HCT116 (cell line): ENCODE measurements around the gene TCEA2. TPM values are rescaled to one million over a fixed set of nuclear protein-coding genes. Genes with fewer than 3 reads are reported as not detected.

Source experiments
- ATAC-seq: fragments of 200-7000 bp; cut with Tn5 transposase; 2 replicates; pipeline ENCODE4 v1.9.1; 2020; ENCODE audit warnings: mild to moderate bottlenecking, moderate library complexity
- BruUV-seq: library from RNA; stranded (reverse); fragments of 400-500 nt; replicated peaks from 2 replicates; lab custom pipeline; 2021; lab: Mats Ljungman, UMichigan
- CTCF ChIA-PET: fragments of 300-600 bp; sonication (Branson Sonifier 250); formaldehyde crosslinking; loops from one replicate; lab custom pipeline; 2021; ENCODE audit warnings: antibody characterized with exemption; lab: Charles Lee
- POLR2A ChIA-PET: fragments of 300-600, 350-600 bp; sonication (Branson Sonifier 250); formaldehyde crosslinking; loops from one replicate; lab custom pipeline; 2021; ENCODE audit warnings: antibody characterized with exemption; lab: Charles Lee
- RAD21 ChIA-PET, 2 experiments: fragments of 300-600 bp; sonication (Branson Sonifier 250); formaldehyde crosslinking; loops; one replicate each; lab custom pipeline; 2023; ENCODE audit warnings: low total read pairs in 2 of 2; ENCODE audit not compliant: uncharacterized antibody in 2 of 2, unreplicated experiment in 2 of 2, low non-redundant PET in 1 of 2; lab: Charles Lee
- DNase-seq: peaks from one replicate; pipeline ENCODE4 v3.0.0-alpha.2; 2010; ENCODE audit warnings: low read depth, low spot score
- H2AFZ ChIP-seq: fragments of 200-600 bp; shearing (Covaris generic), sonication (generic); 2 replicates; pipeline ENCODE4 v1.6.1; 2017; ENCODE audit warnings: low read depth, mixed run types, mixed read lengths, antibody characterized with exemption, low read length; ENCODE audit not compliant: poor library complexity, severe bottlenecking
- H3K27ac ChIP-seq: 2 replicates; pipeline ENCODE4 v1.5.1; 2012; ENCODE audit warnings: low read depth, low read length
- H3K27me3 ChIP-seq: fragments of 200-600 bp; sonication (generic); 2 replicates; pipeline ENCODE4 v1.6.1; 2016; ENCODE audit warnings: mixed run types, low read length, mixed read lengths; ENCODE audit not compliant: insufficient read depth
- H3K36me3 ChIP-seq, 2 experiments: fragments of 200-500 bp in 1 of 2; fragments of 200-600 bp in 1 of 2; sonication (Bioruptor generic) in 1 of 2; sonication (generic) in 1 of 2; 2 replicates each; pipeline versions ENCODE4 v1.5.1 to v1.6.1; 2014 to 2016; ENCODE audit warnings: low read length in 2 of 2, inconsistent platforms in 1 of 2, mixed read lengths in 1 of 2, mixed run types in 1 of 2; ENCODE audit not compliant: insufficient read depth in 2 of 2, control insufficient read depth in 1 of 2
- H3K4me1 ChIP-seq, 2 experiments: fragments of 200-600 bp in 1 of 2; sonication (generic) in 1 of 2; 2 replicates each; pipeline versions ENCODE4 v1.5.1 to v1.6.1; 2012 to 2017; ENCODE audit warnings: low read length in 2 of 2, inconsistent platforms in 1 of 2, mild to moderate bottlenecking in 1 of 2, mixed read lengths in 1 of 2, mixed run types in 1 of 2, moderate library complexity in 1 of 2; ENCODE audit not compliant: insufficient read depth in 2 of 2, control insufficient read depth in 1 of 2
- H3K4me2 ChIP-seq: fragments of 200-600 bp; sonication (generic); 2 replicates; pipeline ENCODE4 v1.6.1; 2017; ENCODE audit warnings: mixed run types, low read length, mixed read lengths
- H3K4me3 ChIP-seq, 2 experiments: fragments of 200-600 bp in 1 of 2; sonication (generic) in 1 of 2; replicated peaks in 1 of 2; 2 replicates each; pipeline ENCODE4 v1.5.1; 2011 to 2016; ENCODE audit warnings: low read length in 2 of 2, control low read depth in 1 of 2, low read depth in 1 of 2, mild to moderate bottlenecking in 1 of 2, mixed read lengths in 1 of 2, mixed run types in 1 of 2
- H3K79me2 ChIP-seq: fragments of 200-600 bp; sonication (generic); 2 replicates; pipeline ENCODE4 v1.6.1; 2017; ENCODE audit warnings: mild to moderate bottlenecking, mixed run types, low read length, moderate library complexity, mixed read lengths; ENCODE audit not compliant: insufficient read depth
- H3K9ac ChIP-seq: fragments of 200-600 bp; sonication (generic); 2 replicates; pipeline ENCODE4 v1.6.1; 2016; ENCODE audit warnings: low read length, mixed read lengths
- H3K9me2 ChIP-seq: fragments of 200-600 bp; sonication (generic), shearing (Covaris generic); 2 replicates; pipeline ENCODE4 v1.6.1; 2017; ENCODE audit warnings: mixed run types, mild to moderate bottlenecking, moderate library complexity; ENCODE audit not compliant: insufficient read depth
- H3K9me3 ChIP-seq, 2 experiments: fragments of 200-500 bp in 1 of 2; fragments of 200-600 bp in 1 of 2; sonication (Bioruptor generic) in 1 of 2; sonication (generic) in 1 of 2; 2 replicates each; pipeline ENCODE4 v1.6.1; 2014 to 2017; ENCODE audit warnings: low read length in 2 of 2, mixed read lengths in 2 of 2, inconsistent platforms in 1 of 2, low read depth in 1 of 2, mild to moderate bottlenecking in 1 of 2, mixed run types in 1 of 2, moderate library complexity in 1 of 2; ENCODE audit not compliant: control insufficient read depth in 1 of 2, insufficient read depth in 1 of 2
- H4K20me1 ChIP-seq: fragments of 200-600 bp; sonication (generic), shearing (Covaris generic); 2 replicates; pipeline ENCODE4 v1.6.1; 2017; ENCODE audit warnings: mixed run types, mild to moderate bottlenecking, moderate library complexity; ENCODE audit not compliant: insufficient read depth
- ATF3 ChIP-seq: IDR thresholded peaks from 2 replicates; pipeline ENCODE4 v1.6.1; 2012
- CBX3 ChIP-seq: IDR thresholded peaks from 2 replicates; pipeline ENCODE4 v1.6.1; 2012; ENCODE audit warnings: low read depth
- ELF1 ChIP-seq: IDR thresholded peaks from 2 replicates; pipeline ENCODE4 v1.6.1; 2012; ENCODE audit warnings: low read depth, borderline replicate concordance
- EZH2 ChIP-seq: fragments of 200-600 bp; sonication (generic); IDR thresholded peaks from 2 replicates; pipeline ENCODE4 v1.6.1; 2017; ENCODE audit warnings: antibody characterized with exemption, mixed run types
- EZH2phosphoT487 ChIP-seq: fragments of 200-600 bp; IDR thresholded peaks from 2 replicates; pipeline ENCODE4 v1.6.1; 2018; ENCODE audit warnings: antibody characterized with exemption, borderline replicate concordance
- FOSL1 ChIP-seq: IDR thresholded peaks from 2 replicates; pipeline ENCODE4 v1.6.1; 2012; ENCODE audit warnings: low read depth
- MAX ChIP-seq: IDR thresholded peaks from 2 replicates; pipeline ENCODE4 v1.6.1; 2012
- POLR2A ChIP-seq: IDR thresholded peaks from 2 replicates; pipeline ENCODE4 v1.7.0; 2011; ENCODE audit warnings: borderline replicate concordance; ENCODE audit not compliant: insufficient read depth, insufficient read length; ENCODE audit errors: extremely low read depth
- POLR2AphosphoS5 ChIP-seq: IDR thresholded peaks from 2 replicates; pipeline ENCODE4 v1.6.1; 2011; ENCODE audit warnings: mild to moderate bottlenecking, low read depth, low read length, moderate library complexity
- RAD21 ChIP-seq: IDR thresholded peaks from 2 replicates; pipeline ENCODE4 v1.6.1; 2012; ENCODE audit warnings: low read depth, mild to moderate bottlenecking
- SIN3A ChIP-seq: IDR thresholded peaks from 2 replicates; pipeline ENCODE4 v1.6.1; 2012; ENCODE audit warnings: low read depth
- SP1 ChIP-seq: IDR thresholded peaks from 2 replicates; pipeline ENCODE4 v1.6.1; 2012; ENCODE audit warnings: low read depth
- SRF ChIP-seq: IDR thresholded peaks from 2 replicates; pipeline ENCODE4 v1.6.1; 2012; ENCODE audit warnings: low read depth
- TCF7L2 ChIP-seq: IDR thresholded peaks from 2 replicates; pipeline ENCODE4 v1.7.0; 2011; ENCODE audit warnings: borderline replicate concordance, inconsistent platforms; ENCODE audit not compliant: insufficient read depth, insufficient read length; ENCODE audit errors: extremely low read depth
- YY1 ChIP-seq: IDR thresholded peaks from 2 replicates; pipeline ENCODE4 v1.6.1; 2011; ENCODE audit warnings: low read length, low read depth, moderate library complexity, mild to moderate bottlenecking; ENCODE audit not compliant: insufficient replicate concordance; ENCODE audit errors: extremely low read depth
- ZBTB33 ChIP-seq: IDR thresholded peaks from 2 replicates; pipeline ENCODE4 v1.6.1; 2011; ENCODE audit warnings: mild to moderate bottlenecking, low read length, moderate library complexity; ENCODE audit not compliant: insufficient replicate concordance; ENCODE audit errors: extremely low read depth
- ZNF274 ChIP-seq: fragments of 200-500 bp; sonication (Bioruptor generic); IDR thresholded peaks from 2 replicates; pipeline ENCODE4 v1.6.1; 2014; ENCODE audit warnings: mild to moderate bottlenecking, low read depth, low read length, inconsistent platforms
- intact Hi-C: fragments of 100-400 bp; cut with micrococcal nuclease; formaldehyde crosslinking; loops from 2 replicates; pipeline ENCODE4 v1.10.0; 2022
- total RNA-seq: library from RNA; stranded (reverse); gene quantifications from one replicate; pipeline ENCODE4 v1.2.1, GENCODE V29; 2021; ENCODE audit not compliant: unreplicated experiment
- TF ChIP-seq, protein P1 (sequence below), 3 experiments: fragments of 200-600 bp in 1 of 3; sonication (generic) in 1 of 3; IDR thresholded peaks in 2 of 3; conservative IDR thresholded peaks in 1 of 3; 2 replicates each; pipeline ENCODE4 v1.5.1; 2012 to 2017; ENCODE audit warnings: low read depth in 2 of 3, low read length in 2 of 3, antibody characterized with exemption in 1 of 3, borderline replicate concordance in 1 of 3, control low read depth in 1 of 3, mild to moderate bottlenecking in 1 of 3, mixed read lengths in 1 of 3, mixed run types in 1 of 3, moderate library complexity in 1 of 3; ENCODE audit not compliant: insufficient read depth in 1 of 3

The TCEA2 gene
- total RNA-seq, 1 experiment from 2014 or later, result 29.7 TPM

DNA sequence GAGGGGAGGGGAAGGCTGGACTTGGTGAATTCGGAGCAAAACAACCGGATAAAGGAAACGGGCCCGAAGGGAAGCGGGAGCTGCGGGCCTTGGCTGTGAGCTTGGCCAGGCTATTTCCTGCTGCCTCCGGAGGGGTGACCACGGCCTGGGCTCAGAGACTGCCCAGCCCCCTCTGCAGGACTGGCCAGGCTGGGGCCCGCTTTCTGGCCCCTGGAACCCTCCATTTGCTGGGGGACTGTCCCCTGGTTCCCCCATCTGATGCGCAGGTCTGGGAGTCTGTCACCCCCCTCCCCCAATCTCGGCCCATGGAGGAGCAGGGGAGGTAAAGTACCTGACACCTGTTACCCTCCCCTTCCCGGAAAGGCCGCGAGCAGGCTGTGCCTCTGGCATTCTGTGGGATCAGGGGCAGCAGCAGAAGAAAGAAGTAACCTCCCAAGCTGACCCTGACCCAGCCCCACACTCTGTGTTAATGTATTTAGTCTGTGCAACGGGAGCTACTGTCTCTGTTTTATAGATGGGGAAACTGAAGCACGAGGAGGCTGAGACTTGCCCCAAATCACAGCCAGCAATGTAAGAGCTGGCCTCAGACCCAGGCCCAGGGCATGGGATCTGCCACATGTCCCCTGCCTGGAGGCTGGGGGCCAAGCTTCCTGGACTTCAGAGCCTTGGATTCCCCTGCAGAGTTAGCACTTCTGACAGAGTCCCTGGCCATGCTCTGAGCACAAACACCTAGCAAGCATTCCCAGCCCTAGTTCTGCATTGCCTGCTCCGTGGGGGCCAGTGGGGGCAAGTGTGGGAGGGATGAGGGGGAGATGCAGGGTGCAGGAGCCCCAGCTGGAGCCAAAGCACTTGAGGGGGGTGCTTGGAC lies 23.5 kb upstream of the TCEA2 start (continued):
- no peak for TF ChIP-seq ATF3
- no peak for TF ChIP-seq EZH2

GRCh38 chr20:64040231-64041039 lies 22.6 kb upstream of the TCEA2 start:
- no peak overlapping the region for H3K9ac ChIP-seq
- H4K20me1 ChIP-seq, result no peaks in the 10 kb centered on the region
- no peak for DNase-seq
- no peak overlapping the region for H3K4me2 ChIP-seq
- ChIA-PET RAD21 (no interaction called here), CTCF (interaction anchor here (1.0 to 5.1 kb wide), 5 partner anchors 14 to 503 kb away, joined by 3 to 35 read pairs (median 14); partner anchors contain the start of gene PRPF6), POLR2A (no interaction called here)
- no TSS peak for BruUV-seq
- no peaks in the 10 kb centered on the region for H3K36me3 ChIP-seq
- no peaks in the 10 kb centered on the region for H3K9me2 ChIP-seq
- no peaks in the 10 kb centered on the region for H3K9me3 ChIP-seq
- H3K4me1 ChIP-seq, result peaks cover 16 to 34% of the 10 kb centered on the region in 2 experiments
- H3K79me2 ChIP-seq, result no peaks in the 10 kb centered on the region
- intact Hi-C loops, result no loop called here
- no peak overlapping the region for H3K27ac ChIP-seq
- H3K4me3 ChIP-seq, result no peak overlapping the region
- ATAC-seq, result no peak
- no peak overlapping the region for H2AFZ ChIP-seq
- H3K27me3 ChIP-seq, result no peaks in the 10 kb centered on the region
- TF ChIP-seq SRF, result no peak
- TF ChIP-seq, protein P1, sequence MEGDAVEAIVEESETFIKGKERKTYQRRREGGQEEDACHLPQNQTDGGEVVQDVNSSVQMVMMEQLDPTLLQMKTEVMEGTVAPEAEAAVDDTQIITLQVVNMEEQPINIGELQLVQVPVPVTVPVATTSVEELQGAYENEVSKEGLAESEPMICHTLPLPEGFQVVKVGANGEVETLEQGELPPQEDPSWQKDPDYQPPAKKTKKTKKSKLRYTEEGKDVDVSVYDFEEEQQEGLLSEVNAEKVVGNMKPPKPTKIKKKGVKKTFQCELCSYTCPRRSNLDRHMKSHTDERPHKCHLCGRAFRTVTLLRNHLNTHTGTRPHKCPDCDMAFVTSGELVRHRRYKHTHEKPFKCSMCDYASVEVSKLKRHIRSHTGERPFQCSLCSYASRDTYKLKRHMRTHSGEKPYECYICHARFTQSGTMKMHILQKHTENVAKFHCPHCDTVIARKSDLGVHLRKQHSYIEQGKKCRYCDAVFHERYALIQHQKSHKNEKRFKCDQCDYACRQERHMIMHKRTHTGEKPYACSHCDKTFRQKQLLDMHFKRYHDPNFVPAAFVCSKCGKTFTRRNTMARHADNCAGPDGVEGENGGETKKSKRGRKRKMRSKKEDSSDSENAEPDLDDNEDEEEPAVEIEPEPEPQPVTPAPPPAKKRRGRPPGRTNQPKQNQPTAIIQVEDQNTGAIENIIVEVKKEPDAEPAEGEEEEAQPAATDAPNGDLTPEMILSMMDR (IDR thresholded peaks at IDR 0.05 in 2 of 3, conservative IDR thresholded peaks at IDR 0.05 in 1 of 3; ENCODE audit: borderline replicate concordance in 1 of 3, insufficient read depth in 1 of 3, low read depth in 2 of 3, low read length in 2 of 3), result no peak
- no peak for TF ChIP-seq SP1
- TF ChIP-seq TCF7L2, result no peak
- no peak for TF ChIP-seq ELF1
- TF ChIP-seq EZH2phosphoT487, result no peak
- no peak for TF ChIP-seq MAX
- no peak for TF ChIP-seq CBX3
- no peak for TF ChIP-seq ZBTB33
- no peak for TF ChIP-seq FOSL1
- TF ChIP-seq ZNF274, result no peak
- TF ChIP-seq EZH2, result no peak
- TF ChIP-seq POLR2AphosphoS5, result no peak
- no peak for TF ChIP-seq ATF3
- TF ChIP-seq RAD21, result no peak
- no peak for TF ChIP-seq POLR2A
- no peak for TF ChIP-seq YY1
- TF ChIP-seq SIN3A, result no peak
